Liver (tissue), 9 donors: Measurements from ENCODE around the gene DGCR6L. TPM values are rescaled to one million over a fixed set of nuclear protein-coding genes. Genes with fewer than 3 reads are reported as not detected.

Source experiments
- DNase-seq: peaks from one replicate; pipeline ENCODE4 v3.0.0-alpha.2; 2017; ENCODE audit warnings: low spot score
- H3K27ac ChIP-seq, 2 donors: one replicate each; pipeline ENCODE4 v1.7.0; 2013; ENCODE audit warnings: inconsistent platforms in 2 of 2, low read length in 2 of 2, control low read depth in 1 of 2, low read depth in 1 of 2, mild to moderate bottlenecking in 1 of 2
- H3K27me3 ChIP-seq, 4 donors: one replicate each; pipeline versions ENCODE4 v1.6.1 to v1.7.0; 2013; ENCODE audit warnings: low read length in 3 of 4, inconsistent platforms in 1 of 4, mild to moderate bottlenecking in 1 of 4, moderate library complexity in 1 of 4; ENCODE audit not compliant: control insufficient read depth in 4 of 4, insufficient read depth in 4 of 4
- H3K36me3 ChIP-seq, 4 donors: one replicate each; pipeline versions ENCODE4 v1.6.1 to v1.7.0; 2013; ENCODE audit warnings: low read length in 3 of 4, mild to moderate bottlenecking in 3 of 4, low read depth in 1 of 4, moderate library complexity in 1 of 4; ENCODE audit not compliant: control insufficient read depth in 4 of 4, insufficient read depth in 3 of 4
- H3K4me1 ChIP-seq, 4 donors: one replicate each; pipeline versions ENCODE4 v1.6.1 to v1.7.0; 2013; ENCODE audit warnings: low read length in 3 of 4, mild to moderate bottlenecking in 3 of 4, moderate library complexity in 1 of 4; ENCODE audit not compliant: control insufficient read depth in 4 of 4, insufficient read depth in 4 of 4
- H3K4me3 ChIP-seq, 3 donors: one replicate each; pipeline versions ENCODE4 v1.6.1 to v1.7.0; 2013; ENCODE audit warnings: low read length in 3 of 3, control low read depth in 1 of 3, low read depth in 1 of 3, mild to moderate bottlenecking in 1 of 3
- H3K9ac ChIP-seq, 2 donors: one replicate each; pipeline ENCODE4 v1.7.0; 2013; ENCODE audit warnings: low read length in 2 of 2, mild to moderate bottlenecking in 2 of 2, moderate library complexity in 2 of 2, control low read depth in 1 of 2, low read depth in 1 of 2
- H3K9me3 ChIP-seq, 4 donors: one replicate each; pipeline versions ENCODE4 v1.6.1 to v1.7.0; 2013; ENCODE audit warnings: low read length in 3 of 4; ENCODE audit not compliant: control insufficient read depth in 4 of 4
- CTCF ChIP-seq: fragments of 150-350 bp; IDR thresholded peaks from 2 replicates; pipeline ENCODE4 v1.5.1; 2017; ENCODE audit warnings: improper control_type of control experiment, low read depth, low read length; ENCODE audit not compliant: missing input control
- EGR1 ChIP-seq, 2 donors: IDR thresholded peaks; 2 replicates each; pipeline ENCODE4 v1.6.1; 2016 to 2018; ENCODE audit warnings: antibody characterized with exemption in 2 of 2, low read depth in 2 of 2
- JUND ChIP-seq, 2 donors: IDR thresholded peaks; 2 replicates each; pipeline ENCODE4 v1.6.1; 2016; ENCODE audit warnings: antibody characterized with exemption in 2 of 2
- MAX ChIP-seq: IDR thresholded peaks from 2 replicates; pipeline ENCODE4 v1.6.1; 2016; ENCODE audit warnings: antibody characterized with exemption
- NR2F2 ChIP-seq: IDR thresholded peaks from 2 replicates; pipeline ENCODE4 v1.6.1; 2016; ENCODE audit warnings: antibody characterized with exemption
- RAD21 ChIP-seq, 2 donors: IDR thresholded peaks; 2 replicates each; pipeline ENCODE4 v1.6.1; 2016; ENCODE audit warnings: antibody characterized with exemption in 2 of 2, mild to moderate bottlenecking in 2 of 2
- REST ChIP-seq: IDR thresholded peaks from 2 replicates; pipeline ENCODE4 v1.6.1; 2016; ENCODE audit warnings: antibody characterized with exemption, mild to moderate bottlenecking
- RXRA ChIP-seq, 2 donors: IDR thresholded peaks; 2 replicates each; pipeline ENCODE4 v1.6.1; 2017 to 2018; ENCODE audit warnings: antibody characterized with exemption in 2 of 2, mild to moderate bottlenecking in 1 of 2
- TAF1 ChIP-seq: conservative IDR thresholded peaks from 2 replicates; pipeline ENCODE4 v1.6.1; 2016; ENCODE audit warnings: antibody characterized with exemption, mild to moderate bottlenecking
- ZBTB33 ChIP-seq: IDR thresholded peaks from 2 replicates; pipeline ENCODE4 v1.6.1; 2016; ENCODE audit warnings: antibody characterized with exemption
- WGBS: extraction: QIAGEN DNeasy Blood & Tissue Kit; methylation state at CpG from one replicate; pipeline ENCODE4 v1.1.7; 2013; 5-methylcytosine and 5-hydroxymethylcytosine counted together
- polyA plus RNA-seq, 2 donors: library from polyadenylated mRNA; stranded (reverse) in 1 of 2; unstranded in 1 of 2; fragments of 200-250 nt in 1 of 2; fragments of >200 nt in 1 of 2; fragmentation: Nextera tagmentation in 1 of 2; extraction: Ambion mirVana in 1 of 2; gene quantifications; one replicate each; pipeline versions ENCODE4 v1.2.1 to v1.2.3, GENCODE V29; 2013 to 2015
- total RNA-seq, 2 donors: library from RNA; depleted of rRNA; stranded (reverse); fragments of >200 nt; gene quantifications; one replicate each; pipeline ENCODE4 v1.2.3, GENCODE V29; 2014
- donor health status: healthy.
- donor health status: healthy.
- donor health status: healthy.
- donor health status: healthy.
- donor health status: healthy.

Gene DGCR6L
- total and polyA plus RNA-seq, 4 donors = 40.7 to 105 (median 73.5) TPM

GRCh38 chr22:20284471-20285086 is 35.3 kb downstream of the DGCR6L start:
- Histone ChIP-seq H3K36me3 (no peaks in the 10 kb centered on the region), H3K4me3 (no peak overlapping the region), H3K27me3 (no peaks in the 10 kb centered on the region), H3K9me3 (no peaks in the 10 kb centered on the region), H3K9ac (no peak overlapping the region), H3K4me1 (peaks cover 2 to 27% (median 16%) of the 10 kb centered on the region in 4 donors), H3K27ac (no peak overlapping the region)
- no peak for TF ChIP-seq CTCF
- TF ChIP-seq EGR1 (IDR thresholded peaks at IDR 0.05; ENCODE audit: low read depth in 2 of 2) = no peak
- no peak for TF ChIP-seq REST
- no peak for TF ChIP-seq RXRA (IDR thresholded peaks at IDR 0.05)
- TF ChIP-seq RAD21 (IDR thresholded peaks at IDR 0.05) = no peak
- TF ChIP-seq NR2F2 = no peak
- TF ChIP-seq ZBTB33 = no peak
- no peak for TF ChIP-seq JUND (IDR thresholded peaks at IDR 0.05)
- no peak for TF ChIP-seq TAF1
- TF ChIP-seq MAX = no peak
- no peak for DNase-seq
- WGBS = 89% methylated on average over 13 of the region's 13 CpGs

- no peak for DNase-seq
- H3K36me3 ChIP-seq = no peaks in the 10 kb centered on the region
- no peak for TF ChIP-seq MAX
- H3K27me3 ChIP-seq = no peaks in the 10 kb centered on the region
- no peak overlapping the region for H3K9ac ChIP-seq
- no peaks in the 10 kb centered on the region for H3K9me3 ChIP-seq
- WGBS = 85% methylated on average over 5 of the region's 5 CpGs
- H3K4me1 ChIP-seq = peaks cover 0 to 20% (median 9%) of the 10 kb centered on the region in 4 donors
- H3K4me3 ChIP-seq = no peak overlapping the region
- H3K27ac ChIP-seq = no peak overlapping the region
Observed at GRCh38 chr22:20283674-20284066, 36.2 kb downstream of the DGCR6L start.
